Jurkat, Clone E6-1 (cell line): ENCODE data around the gene KLF17. TPM values are rescaled to one million over a fixed set of nuclear protein-coding genes. Genes with fewer than 3 reads are reported as not detected.

Experiments
- DNase-seq: peaks from one replicate; pipeline ENCODE4 v3.0.0-alpha.2; 2011; ENCODE audit warnings: low read depth, low spot score
- H3K4me3 ChIP-seq: 2 replicates; pipeline ENCODE4 v1.5.1; 2011; ENCODE audit warnings: mild to moderate bottlenecking, low read length, control low read depth, moderate library complexity
- polyA plus RNA-seq: library from polyadenylated mRNA; unstranded; fragments of >200 nt; gene quantifications from one replicate; pipeline ENCODE4 v1.2.1, GENCODE V29; 2012; ENCODE audit warnings: missing spikeins; ENCODE audit not compliant: insufficient read length, insufficient read depth

Gene KLF17
- polyA plus RNA-seq: not detected

- no peak for DNase-seq
- H3K4me3 ChIP-seq: no peak within 1 kb of the TSS
These were observed at the start of gene KLF17 for GRCh38 chr1:44118682-44119081. Gene KLF17 (plus strand): TSS chr1:44118821. CDS start chr1:44118908, 87 bp downstream.

- H3K4me3 ChIP-seq: no peak overlapping the region
- no peak for DNase-seq
These were observed 47.2 kb upstream of the KLF17 start for GRCh38 chr1:44071461-44071860.

- no peak for DNase-seq
These were observed 46.4 kb upstream of the KLF17 start for GRCh38 chr1:44072204-44072603.

GRCh38 chr1:44072821-44073220 lies 45.8 kb upstream of the KLF17 start:
- no peak for DNase-seq
- H3K4me3 ChIP-seq: no peak overlapping the region

More at GRCh38 chr1:44072204-44072603, 46.4 kb upstream of the KLF17 start:
- H3K4me3 ChIP-seq: no peak overlapping the region

- DNase-seq: no peak
- no peak overlapping the region for H3K4me3 ChIP-seq
These were observed 45.1 kb upstream of the KLF17 start for GRCh38 chr1:44073528-44073927.

GRCh38 chr1:44074415-44074814 lies 44.2 kb upstream of the KLF17 start:
- no peak overlapping the region for H3K4me3 ChIP-seq
- DNase-seq: no peak

- H3K4me3 ChIP-seq: no peak overlapping the region
- DNase-seq: no peak
These were observed 42.6 kb upstream of the KLF17 start for GRCh38 chr1:44076066-44076465.

- no peak overlapping the region for H3K4me3 ChIP-seq
These were observed 41.2 kb upstream of the KLF17 start for GRCh38 chr1:44077421-44077820.

GRCh38 chr1:44078104-44078503 lies 40.5 kb upstream of the KLF17 start:
- no peak for DNase-seq
- no peak overlapping the region for H3K4me3 ChIP-seq

More at GRCh38 chr1:44077421-44077820, 41.2 kb upstream of the KLF17 start:
- DNase-seq: no peak

- H3K4me3 ChIP-seq: no peak overlapping the region
- no peak for DNase-seq
These were observed 39.1 kb upstream of the KLF17 start for GRCh38 chr1:44079566-44079965.

- no peak for DNase-seq
- no peak overlapping the region for H3K4me3 ChIP-seq
These were observed 33.5 kb upstream of the KLF17 start for GRCh38 chr1:44084998-44085675.

GRCh38 chr1:44086692-44087474 lies 31.7 kb upstream of the KLF17 start:
- H3K4me3 ChIP-seq: no peak overlapping the region
- no peak for DNase-seq

GRCh38 chr1:44089371-44090048 lies 29.1 kb upstream of the KLF17 start:
- no peak for DNase-seq
- H3K4me3 ChIP-seq: no peak overlapping the region

- no peak overlapping the region for H3K4me3 ChIP-seq
- no peak for DNase-seq
These were observed 28.0 kb upstream of the KLF17 start for GRCh38 chr1:44090429-44091252.

GRCh38 chr1:44094047-44094446 lies 24.6 kb upstream of the KLF17 start:
- no peak overlapping the region for H3K4me3 ChIP-seq
- DNase-seq: no peak

GRCh38 chr1:44100183-44100868 lies 18.3 kb upstream of the KLF17 start:
- DNase-seq: no peak

GRCh38 chr1:44101328-44101727 lies 17.3 kb upstream of the KLF17 start:
- no peak overlapping the region for H3K4me3 ChIP-seq
- DNase-seq: no peak

More at GRCh38 chr1:44100183-44100868, 18.3 kb upstream of the KLF17 start:
- no peak overlapping the region for H3K4me3 ChIP-seq

GRCh38 chr1:44103270-44104131 lies 15.1 kb upstream of the KLF17 start:
- no peak for DNase-seq
- H3K4me3 ChIP-seq: no peak overlapping the region
